K562 (cell line): ENCODE measurements around the gene RPL38.

Experiments
- CCAR2 ChIP-seq: fragments of 200-400 bp; formaldehyde crosslinking; IDR thresholded peaks from 2 replicates; pipeline ENCODE4 v1.6.1; 2017; ENCODE audit warnings: mild to moderate bottlenecking, low read depth, low read length
- CHD4 ChIP-seq: fragments of 200-600 bp; sonication (generic); IDR thresholded peaks from 3 replicates; pipeline ENCODE4 v1.6.1; 2012; ENCODE audit warnings: low read depth, mild to moderate bottlenecking, mixed read lengths, low read length, inconsistent platforms; ENCODE audit not compliant: insufficient read depth, insufficient replicate concordance, poor library complexity, severe bottlenecking
- ELK1 ChIP-seq: sonication (generic); formaldehyde crosslinking; IDR thresholded peaks from 2 replicates; pipeline ENCODE4 v1.8.1; 2022; ENCODE audit warnings: missing genetic modification reagents
- EP300 ChIP-seq: IDR thresholded peaks from 2 replicates; pipeline ENCODE4 v1.6.1; 2012; ENCODE audit warnings: low read length, improper control_type of control experiment
- MLLT1 ChIP-seq, 2 experiments: fragments of 450-650 bp; IDR thresholded peaks; 2 replicates each; pipeline ENCODE4 v1.6.1; 2016
- POLR2A ChIP-seq: fragments of 450-650 bp; conservative IDR thresholded peaks from 2 replicates; pipeline ENCODE4 v1.6.1; 2016
- POLR2AphosphoS5 ChIP-seq: IDR thresholded peaks from 2 replicates; pipeline ENCODE4 v1.6.1; 2011; ENCODE audit warnings: mild to moderate bottlenecking, low read depth, low read length, moderate library complexity; ENCODE audit not compliant: control insufficient read depth, insufficient read depth
- RAD51 ChIP-seq: fragments of 450-650 bp; IDR thresholded peaks from 2 replicates; pipeline ENCODE4 v1.7.1; 2016; ENCODE audit warnings: low read depth, mild to moderate bottlenecking, borderline replicate concordance
- ZBTB2 ChIP-seq: fragments of 450-650 bp; IDR thresholded peaks from 2 replicates; pipeline ENCODE4 v1.6.1; 2016; ENCODE audit warnings: antibody characterized with exemption
- ZNF217 ChIP-seq: sonication (generic); formaldehyde crosslinking; IDR thresholded peaks from 2 replicates; pipeline ENCODE4 v1.8.0; 2022; ENCODE audit warnings: mild to moderate bottlenecking, missing genetic modification reagents
- ZNF384 ChIP-seq: IDR thresholded peaks from 2 replicates; pipeline ENCODE4 v1.6.1; 2012; ENCODE audit warnings: low read depth, low read length, improper control_type of control experiment
- ZNF644 ChIP-seq: fragments of 200-800 bp; sonication (Bioruptor generic); IDR thresholded peaks from 2 replicates; pipeline ENCODE4 v1.6.1; 2016; ENCODE audit warnings: low read depth, missing genetic modification characterization, missing compliant biosample characterization
- TF ChIP-seq, protein P1 (sequence below), 3 experiments: IDR thresholded peaks in 2 of 3; conservative IDR thresholded peaks in 1 of 3; 2 replicates each; pipeline ENCODE4 v1.5.1; 2011 to 2012; ENCODE audit warnings: low read length in 3 of 3, mild to moderate bottlenecking in 3 of 3, control low read depth in 2 of 3, improper control_type of control experiment in 1 of 3, inconsistent platforms in 1 of 3, low read depth in 1 of 3, mixed read lengths in 1 of 3, moderate library complexity in 1 of 3; ENCODE audit not compliant: insufficient read depth in 2 of 3

GRCh38 chr17:74177018-74177450 lies 26.4 kb upstream of the RPL38 start:
- TF ChIP-seq EP300 (no peak), POLR2A (no peak), CHD4 (no peak), ZNF644 (tag) (no peak), MLLT1 (IDR thresholded peaks at IDR 0.05) (no peak), POLR2AphosphoS5 (no peak), ZNF384 (no peak), CCAR2 (no peak), ZBTB2 (no peak), ZNF217 (no peak), RAD51 (no peak), ELK1 (CRISPR knock-in tag) (no peak)
- TF ChIP-seq, protein P1, sequence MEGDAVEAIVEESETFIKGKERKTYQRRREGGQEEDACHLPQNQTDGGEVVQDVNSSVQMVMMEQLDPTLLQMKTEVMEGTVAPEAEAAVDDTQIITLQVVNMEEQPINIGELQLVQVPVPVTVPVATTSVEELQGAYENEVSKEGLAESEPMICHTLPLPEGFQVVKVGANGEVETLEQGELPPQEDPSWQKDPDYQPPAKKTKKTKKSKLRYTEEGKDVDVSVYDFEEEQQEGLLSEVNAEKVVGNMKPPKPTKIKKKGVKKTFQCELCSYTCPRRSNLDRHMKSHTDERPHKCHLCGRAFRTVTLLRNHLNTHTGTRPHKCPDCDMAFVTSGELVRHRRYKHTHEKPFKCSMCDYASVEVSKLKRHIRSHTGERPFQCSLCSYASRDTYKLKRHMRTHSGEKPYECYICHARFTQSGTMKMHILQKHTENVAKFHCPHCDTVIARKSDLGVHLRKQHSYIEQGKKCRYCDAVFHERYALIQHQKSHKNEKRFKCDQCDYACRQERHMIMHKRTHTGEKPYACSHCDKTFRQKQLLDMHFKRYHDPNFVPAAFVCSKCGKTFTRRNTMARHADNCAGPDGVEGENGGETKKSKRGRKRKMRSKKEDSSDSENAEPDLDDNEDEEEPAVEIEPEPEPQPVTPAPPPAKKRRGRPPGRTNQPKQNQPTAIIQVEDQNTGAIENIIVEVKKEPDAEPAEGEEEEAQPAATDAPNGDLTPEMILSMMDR (IDR thresholded peaks at IDR 0.05 in 2 of 3, conservative IDR thresholded peaks at IDR 0.05 in 1 of 3; ENCODE audit: insufficient read depth in 2 of 3, low read depth in 1 of 3, low read length in 3 of 3) = no peak
